HG03108 (cell line): Measurements from ENCODE around the gene HNRNPUL1.
"Not testable (repeated sequence)": the region's sequence is repeated elsewhere in the genome, so short reads cannot be mapped to it uniquely, and the experiment has no call there.

Experiments used
- ATAC-seq: cut with Tn5 transposase; IDR thresholded peaks from one replicate; pipeline ENCODE4 v1.9.1; 2021; ENCODE audit warnings: moderate library complexity; ENCODE audit not compliant: unreplicated experiment

HNRNPUL1 gene

GRCh38 chr19:41324231-41324702, 60.1 kb downstream of the HNRNPUL1 start:
- ATAC-seq, result no peak

- no peak for ATAC-seq
Observed at GRCh38 chr19:41324921-41325639, 60.9 kb downstream of the HNRNPUL1 start.

- no peak for ATAC-seq
Observed at GRCh38 chr19:41325640-41325946, 61.4 kb downstream of the HNRNPUL1 start.

GRCh38 chr19:41325947-41326706, 62.0 kb downstream of the HNRNPUL1 start:
- ATAC-seq, result no peak

GRCh38 chr19:41327076-41327575, 63.0 kb downstream of the HNRNPUL1 start:
- ATAC-seq, result no peak

GRCh38 chr19:41327576-41328156, 63.5 kb downstream of the HNRNPUL1 start:
- peak; percentile 49 for ATAC-seq

GRCh38 chr19:41328157-41328841, 64.1 kb downstream of the HNRNPUL1 start:
- ATAC-seq, result peak; percentile 6

- no peak for ATAC-seq
Observed at GRCh38 chr19:41328842-41329225, 64.7 kb downstream of the HNRNPUL1 start.

- ATAC-seq, result no peak
Observed at GRCh38 chr19:41330481-41330880, 66.3 kb downstream of the HNRNPUL1 start.

GRCh38 chr19:41330946-41331678, 66.9 kb downstream of the HNRNPUL1 start:
- ATAC-seq, result no peak

- no peak for ATAC-seq
Observed at GRCh38 chr19:41332000-41332399, 67.8 kb downstream of the HNRNPUL1 start.

- no peak for ATAC-seq
Observed at GRCh38 chr19:41332468-41332867, 68.3 kb downstream of the HNRNPUL1 start.

- ATAC-seq, result no peak
Observed at GRCh38 chr19:41334793-41335192, 70.6 kb downstream of the HNRNPUL1 start.

- ATAC-seq, result no peak
Observed at GRCh38 chr19:41335467-41335866, 71.3 kb downstream of the HNRNPUL1 start.

GRCh38 chr19:41339936-41340335, 75.8 kb downstream of the HNRNPUL1 start:
- ATAC-seq, result no peak

- ATAC-seq, result no peak
Observed at GRCh38 chr19:41341669-41342490, 77.7 kb downstream of the HNRNPUL1 start.

GRCh38 chr19:41344162-41344561, 80.0 kb downstream of the HNRNPUL1 start:
- no peak for ATAC-seq

- not testable (repeated sequence) for ATAC-seq
Observed at GRCh38 chr19:41346916-41347315, 82.7 kb downstream of the HNRNPUL1 start.

- no peak for ATAC-seq
Observed at GRCh38 chr19:41350735-41351338, 86.7 kb downstream of the HNRNPUL1 start.
